Mucosa of rectum (tissue), 2 donors: Measurements from ENCODE around the gene AK4.

ENCODE experiments used
- H3K27ac ChIP-seq, 2 donors: one replicate each; pipeline ENCODE4 v1.7.0; 2013; ENCODE audit warnings: inconsistent platforms in 2 of 2, low read depth in 2 of 2, low read length in 2 of 2
- H3K27me3 ChIP-seq, 2 donors: one replicate each; pipeline ENCODE4 v1.7.0; 2013; ENCODE audit warnings: low read length in 2 of 2; ENCODE audit not compliant: control insufficient read depth in 2 of 2, insufficient read depth in 2 of 2
- H3K36me3 ChIP-seq, 2 donors: one replicate each; pipeline ENCODE4 v1.7.0; 2013; ENCODE audit warnings: low read length in 2 of 2; ENCODE audit not compliant: control insufficient read depth in 2 of 2, insufficient read depth in 2 of 2
- H3K4me1 ChIP-seq, 2 donors: one replicate each; pipeline ENCODE4 v1.7.0; 2013; ENCODE audit warnings: low read length in 2 of 2, mild to moderate bottlenecking in 1 of 2; ENCODE audit not compliant: control insufficient read depth in 2 of 2, insufficient read depth in 2 of 2
- H3K4me3 ChIP-seq, 2 donors: one replicate each; pipeline ENCODE4 v1.7.0; 2013; ENCODE audit warnings: low read length in 2 of 2
- H3K9ac ChIP-seq, 2 donors: one replicate each; pipeline ENCODE4 v1.7.0; 2013; ENCODE audit warnings: low read length in 2 of 2, low read depth in 1 of 2, mild to moderate bottlenecking in 1 of 2
- H3K9me3 ChIP-seq, 2 donors: one replicate each; pipeline ENCODE4 v1.7.0; 2013; ENCODE audit warnings: low read length in 2 of 2; ENCODE audit not compliant: control insufficient read depth in 2 of 2
- donor health status: healthy.
- donor health status: Normal muscosa, but diverticular disease.

The AK4 gene

GRCh38 chr1:65255656-65256050 is 107.7 kb downstream of the AK4 start:
- no peak overlapping the region for H3K27ac ChIP-seq
- H3K36me3 ChIP-seq, result no peaks in the 10 kb centered on the region
- no peaks in the 10 kb centered on the region for H3K9me3 ChIP-seq
- H3K4me1 ChIP-seq, result peaks cover 11 to 12% of the 10 kb centered on the region in 2 donors
- peaks cover 0 to 3% of the 10 kb centered on the region in 2 donors for H3K27me3 ChIP-seq
- peak overlapping the region in 1 of 2 donors; percentile 15 for H3K4me3 ChIP-seq
- no peak overlapping the region for H3K9ac ChIP-seq

GRCh38 chr1:65256860-65257708 is 109.1 kb downstream of the AK4 start:
- Histone ChIP-seq H3K27ac (no peak overlapping the region), H3K9ac (no peak overlapping the region), H3K9me3 (no peaks in the 10 kb centered on the region)

GRCh38 chr1:65258106-65258505 is 110.1 kb downstream of the AK4 start:
- Histone ChIP-seq H3K4me3 (no peak overlapping the region), H3K9me3 (no peaks in the 10 kb centered on the region), H3K9ac (no peak overlapping the region), H3K27me3 (peaks cover 0 to 6% of the 10 kb centered on the region in 2 donors), H3K27ac (no peak overlapping the region), H3K4me1 (peaks cover 11 to 12% of the 10 kb centered on the region in 2 donors), H3K36me3 (no peaks in the 10 kb centered on the region)

More at GRCh38 chr1:65256860-65257708, 109.1 kb downstream of the AK4 start:
- Histone ChIP-seq H3K4me3 (no peak overlapping the region), H3K36me3 (no peaks in the 10 kb centered on the region), H3K4me1 (peaks cover 11 to 12% of the 10 kb centered on the region in 2 donors), H3K27me3 (peaks cover 0 to 3% of the 10 kb centered on the region in 2 donors)

GRCh38 chr1:65259816-65260215 is 111.8 kb downstream of the AK4 start:
- H3K27me3 ChIP-seq, result peaks cover 3 to 11% of the 10 kb centered on the region in 2 donors
- H3K36me3 ChIP-seq, result no peaks in the 10 kb centered on the region
- no peaks in the 10 kb centered on the region for H3K9me3 ChIP-seq
- no peak overlapping the region for H3K9ac ChIP-seq
- H3K4me3 ChIP-seq, result no peak overlapping the region
- peaks cover 3 to 9% of the 10 kb centered on the region in 2 donors for H3K4me1 ChIP-seq
- H3K27ac ChIP-seq, result no peak overlapping the region

- Histone ChIP-seq H3K27ac (no peak overlapping the region), H3K36me3 (no peaks in the 10 kb centered on the region), H3K27me3 (peaks cover 10 to 16% of the 10 kb centered on the region in 2 donors), H3K4me1 (peaks cover 2 to 8% of the 10 kb centered on the region in 2 donors), H3K4me3 (no peak overlapping the region), H3K9me3 (no peaks in the 10 kb centered on the region), H3K9ac (no peak overlapping the region)
Observed at GRCh38 chr1:65260851-65261473, 113.0 kb downstream of the AK4 start.

GRCh38 chr1:65263286-65263685 is 115.3 kb downstream of the AK4 start:
- H3K4me1 ChIP-seq, result peaks cover 2 to 8% of the 10 kb centered on the region in 2 donors
- H3K27me3 ChIP-seq, result peaks cover 10 to 23% of the 10 kb centered on the region in 2 donors
- no peaks in the 10 kb centered on the region for H3K9me3 ChIP-seq
- no peaks in the 10 kb centered on the region for H3K36me3 ChIP-seq
- H3K9ac ChIP-seq, result no peak overlapping the region
- no peak overlapping the region for H3K4me3 ChIP-seq
- H3K27ac ChIP-seq, result no peak overlapping the region

- Histone ChIP-seq H3K4me3 (peak overlapping the region; percentile 45 to 51), H3K9me3 (no peaks in the 10 kb centered on the region), H3K4me1 (peaks cover 2 to 8% of the 10 kb centered on the region in 2 donors), H3K27me3 (peaks cover 10 to 23% of the 10 kb centered on the region in 2 donors), H3K9ac (no peak overlapping the region), H3K27ac (no peak overlapping the region), H3K36me3 (no peaks in the 10 kb centered on the region)
Observed at GRCh38 chr1:65264197-65264929, 116.4 kb downstream of the AK4 start.

- Histone ChIP-seq H3K9me3 (no peaks in the 10 kb centered on the region), H3K9ac (no peak overlapping the region), H3K27me3 (peaks cover 10 to 23% of the 10 kb centered on the region in 2 donors), H3K36me3 (no peaks in the 10 kb centered on the region), H3K27ac (no peak overlapping the region), H3K4me1 (peaks cover 2 to 8% of the 10 kb centered on the region in 2 donors), H3K4me3 (peak overlapping the region; percentile 41 to 57)
Observed at GRCh38 chr1:65265296-65265650, 117.3 kb downstream of the AK4 start.

GRCh38 chr1:65265651-65266351 is 117.8 kb downstream of the AK4 start:
- peak overlapping the region; percentile 41 to 57 for H3K4me3 ChIP-seq
- peak overlapping the region in 1 of 2 donors; percentile 47 for H3K9ac ChIP-seq
- H3K36me3 ChIP-seq, result no peaks in the 10 kb centered on the region
- no peaks in the 10 kb centered on the region for H3K9me3 ChIP-seq
- H3K27ac ChIP-seq, result no peak overlapping the region
- H3K4me1 ChIP-seq, result peaks cover 2 to 8% of the 10 kb centered on the region in 2 donors
- H3K27me3 ChIP-seq, result peaks cover 10 to 23% of the 10 kb centered on the region in 2 donors
